SK-N-SH (cell line): ENCODE data around the gene MAP7.

ENCODE experiments used
- CHD2 ChIP-seq: fragments of 150-350 bp; IDR thresholded peaks from 2 replicates; pipeline ENCODE4 v1.6.1; 2018; ENCODE audit warnings: low read length; ENCODE audit not compliant: partially characterized antibody
- CTCF ChIP-seq: fragments of 200-600 bp; sonication (generic); IDR thresholded peaks from 2 replicates; pipeline ENCODE4 v1.6.1; 2017; ENCODE audit warnings: antibody characterized with exemption, mild to moderate bottlenecking, moderate library complexity
- EP300 ChIP-seq, 2 experiments: IDR thresholded peaks; 2 replicates each; pipeline versions ENCODE4 v1.4.0 to v1.6.1; 2012; ENCODE audit warnings: borderline replicate concordance in 1 of 2, low read depth in 1 of 2, low read length in 1 of 2
- EZH2phosphoT487 ChIP-seq: fragments of 200-600 bp; sonication (generic); IDR thresholded peaks from 2 replicates; pipeline ENCODE4 v1.6.1; 2017; ENCODE audit warnings: low read depth, mixed run types, mild to moderate bottlenecking, antibody characterized with exemption, moderate library complexity, borderline replicate concordance
- FOXJ3 ChIP-seq: sonication (generic); formaldehyde crosslinking; IDR thresholded peaks from 2 replicates; pipeline ENCODE4 v1.5.1; 2020; ENCODE audit warnings: mild to moderate bottlenecking, missing genetic modification reagents
- GABPA ChIP-seq: IDR thresholded peaks from 2 replicates; pipeline ENCODE4 v1.4.0; 2012; ENCODE audit warnings: low read depth, mild to moderate bottlenecking
- JUND ChIP-seq: IDR thresholded peaks from 2 replicates; pipeline ENCODE4 v1.4.0; 2012
- MAX ChIP-seq: IDR thresholded peaks from 2 replicates; pipeline ENCODE4 v1.4.0; 2012; ENCODE audit warnings: low read depth
- MXI1 ChIP-seq: IDR thresholded peaks from 2 replicates; pipeline ENCODE4 v1.6.1; 2012; ENCODE audit warnings: mild to moderate bottlenecking, low read depth, low read length, improper control_type of control experiment
- NFIC ChIP-seq: IDR thresholded peaks from 2 replicates; pipeline ENCODE4 v1.4.0; 2012; ENCODE audit warnings: borderline replicate concordance
- RCOR1 ChIP-seq: fragments of 150-350 bp; IDR thresholded peaks from 2 replicates; pipeline ENCODE4 v1.6.1; 2017; ENCODE audit warnings: antibody characterized with exemption, low read length
- TAF1 ChIP-seq: IDR thresholded peaks from 2 replicates; pipeline ENCODE4 v1.6.1; 2012; ENCODE audit warnings: low read depth, mild to moderate bottlenecking, low read length, moderate library complexity, borderline replicate concordance
- USF1 ChIP-seq: IDR thresholded peaks from 2 replicates; pipeline ENCODE4 v1.4.0; 2012; ENCODE audit warnings: low read depth, borderline replicate concordance

GRCh38 chr6:136500414-136500813 lies 49.8 kb downstream of the MAP7 start:
- TF ChIP-seq CTCF (no peak), TAF1 (no peak), GABPA (no peak), MAX (no peak), USF1 (no peak), RCOR1 (no peak), JUND (no peak), FOXJ3 (no peak), MXI1 (no peak; the same call in 1 of the 2 replicates), EZH2phosphoT487 (no peak), NFIC (no peak), EP300 (IDR thresholded peaks at IDR 0.05; ENCODE audit: borderline replicate concordance in 1 of 2, low read depth in 1 of 2, low read length in 1 of 2) (no peak), CHD2 (no peak)
